ENCODE measurements around the gene TRANK1.
"Not testable (repeated sequence)": the region's sequence is repeated elsewhere in the genome, so short reads cannot be mapped to it uniquely, and the experiment has no call there.

The TRANK1 gene

DNA sequence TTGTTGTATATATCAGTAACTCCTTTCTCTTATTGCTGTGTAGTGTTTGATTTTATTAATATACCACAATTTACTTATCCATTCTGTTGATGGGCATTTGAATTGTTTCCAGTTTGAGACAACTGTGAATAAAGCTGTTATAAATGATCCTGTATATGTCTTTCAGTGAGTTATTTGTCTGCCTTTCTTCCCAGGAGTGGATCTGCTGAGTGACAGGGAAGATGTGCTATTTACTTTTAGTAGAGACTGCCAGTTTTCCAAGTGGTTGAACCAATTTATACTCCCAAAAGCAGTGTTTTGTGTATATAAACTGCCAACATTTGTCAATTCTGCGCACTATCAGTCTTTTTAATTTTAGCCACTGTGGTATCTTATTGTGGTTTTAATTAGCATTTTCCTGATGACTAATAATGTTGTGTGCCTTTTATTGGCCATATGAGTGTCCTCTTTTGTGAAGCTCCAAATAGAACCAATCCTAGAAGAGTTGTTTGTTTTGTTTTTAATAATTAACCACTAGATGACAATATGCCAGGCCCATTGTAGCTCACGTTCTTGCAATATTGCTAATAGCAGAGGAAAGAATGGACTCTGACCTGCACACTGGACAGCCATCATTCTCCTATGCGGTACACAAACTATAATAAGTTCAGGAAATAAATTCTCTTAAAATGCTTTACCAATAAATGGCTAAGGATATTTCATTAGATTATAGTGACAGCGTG lies 25.3 kb downstream of the TRANK1 start:
- no peak for DNase-seq

GRCh38 chr3:36918050-36918449 lies 26.8 kb downstream of the TRANK1 start:
- no peak for DNase-seq

DNA sequence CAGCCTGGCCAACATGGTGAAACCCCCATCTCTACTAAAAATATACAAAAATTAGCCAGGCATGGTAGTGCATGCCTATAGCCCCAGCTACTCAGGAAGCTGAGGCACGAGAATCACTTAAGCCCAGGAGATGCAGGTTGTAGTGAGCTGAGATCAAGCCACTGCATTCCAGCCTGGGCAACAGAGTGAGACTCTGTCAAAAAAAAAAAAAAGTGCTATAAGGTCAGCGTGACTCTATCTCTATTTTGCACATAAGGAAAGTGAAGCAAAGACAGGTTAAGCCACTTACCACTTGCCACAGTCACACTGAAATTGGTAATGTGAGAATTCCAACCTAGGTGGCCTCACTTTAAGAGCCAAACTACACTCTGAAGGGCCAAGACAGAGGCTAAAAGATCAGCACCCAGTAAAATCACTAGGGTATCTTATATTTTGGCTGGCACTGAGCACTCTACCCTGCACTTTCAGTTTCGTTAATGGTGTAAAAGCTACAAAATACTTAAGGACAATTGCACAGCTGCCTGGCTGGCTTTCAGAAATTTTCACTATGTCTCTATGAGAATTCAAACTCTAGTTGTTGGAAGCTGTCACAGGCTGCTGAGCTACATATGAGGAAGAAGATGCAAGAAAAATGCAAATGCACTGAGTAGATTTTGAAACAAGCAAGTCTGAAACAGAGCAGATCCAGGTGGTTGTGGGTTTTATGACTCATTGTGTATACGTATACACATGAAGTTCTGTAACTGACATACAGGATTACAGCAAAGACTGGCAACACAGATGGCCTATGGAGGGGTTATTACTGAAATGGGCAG lies 32.7 kb downstream of the TRANK1 start:
- no peak for DNase-seq

- DNase-seq, result no peak
These were observed 35.2 kb downstream of the TRANK1 start for GRCh38 chr3:36909666-36910065.

DNA sequence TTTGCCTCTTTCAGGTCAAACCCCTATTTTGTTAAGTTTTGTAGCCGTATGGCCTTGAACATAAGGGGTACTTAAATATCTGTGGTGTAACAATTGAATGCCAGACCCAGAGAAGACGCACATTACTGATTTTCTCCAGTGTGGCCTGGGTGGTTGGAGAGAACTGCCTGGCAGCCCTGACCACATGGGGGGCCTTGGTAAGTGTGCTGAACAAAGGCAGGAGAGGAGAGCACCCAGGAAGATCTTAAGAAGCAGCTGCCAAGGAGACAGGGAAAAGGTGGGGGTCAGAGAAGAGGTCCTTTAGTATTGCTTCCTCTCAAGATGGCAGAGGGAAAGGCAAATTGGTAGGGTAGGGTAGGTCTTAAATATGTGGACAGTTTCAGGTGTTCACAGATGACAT lies 35.7 kb downstream of the TRANK1 start:
- DNase-seq, result no peak

- DNase-seq, result no peak
These were observed 36.1 kb downstream of the TRANK1 start for GRCh38 chr3:36908647-36909180.

GRCh38 chr3:36907911-36908646 lies 36.8 kb downstream of the TRANK1 start:
- peak in 1 of 14 donors; percentile 9 for DNase-seq

DNA sequence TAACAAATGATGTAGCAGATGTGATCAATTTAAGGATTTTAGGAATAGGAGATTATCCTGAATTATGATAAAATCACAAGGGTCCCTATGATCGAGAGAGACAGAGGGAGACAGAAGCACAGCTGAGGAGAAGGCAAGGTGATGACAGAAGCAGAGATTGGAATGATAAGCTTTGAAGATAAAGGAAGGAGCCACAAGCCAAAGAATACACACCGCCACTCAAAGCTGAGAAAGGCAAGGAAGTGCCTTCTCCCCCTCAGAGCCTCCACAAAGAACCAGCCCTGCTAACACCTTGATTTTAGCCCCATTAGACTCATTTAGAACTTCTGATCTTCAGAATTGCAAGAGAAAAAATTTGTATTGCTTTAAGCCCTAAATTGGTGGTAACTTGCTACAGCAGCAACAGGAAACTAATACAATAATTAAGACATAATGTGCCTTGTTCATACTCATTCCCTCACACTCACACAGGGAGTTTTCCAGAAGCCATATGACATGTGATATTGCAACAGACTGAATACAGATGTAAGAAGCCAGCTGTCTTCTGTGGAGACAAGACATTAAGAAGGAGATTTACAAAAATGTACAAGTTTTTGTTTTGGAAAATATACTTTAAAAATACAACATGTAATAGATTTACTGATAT lies 38.2 kb downstream of the TRANK1 start:
- no peak for DNase-seq

GRCh38 chr3:36905545-36905944 lies 39.3 kb downstream of the TRANK1 start:
- DNase-seq, result no peak

- DNase-seq, result no peak
These were observed 40.2 kb downstream of the TRANK1 start for GRCh38 chr3:36904641-36905040.

DNA sequence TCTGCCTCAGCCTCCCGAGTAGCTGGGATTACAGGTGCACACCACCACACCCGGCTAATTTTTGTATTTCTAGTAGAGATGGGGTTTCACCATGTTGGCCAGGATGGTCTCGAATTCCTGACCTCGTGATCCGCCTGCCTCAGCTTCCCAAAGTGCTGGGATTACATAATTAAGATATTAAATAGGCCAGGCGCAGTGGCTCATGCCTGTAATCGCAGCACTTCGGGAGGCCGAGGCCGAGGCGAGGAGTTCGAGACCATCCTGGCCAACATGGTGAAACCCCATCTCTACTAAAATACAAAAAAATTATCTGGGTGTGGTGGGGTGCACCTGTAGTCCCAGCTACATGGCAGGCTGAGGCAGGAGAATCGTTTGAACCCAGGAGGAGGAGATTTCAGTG lies 40.8 kb downstream of the TRANK1 start:
- DNase-seq, result not testable (repeated sequence)

DNA sequence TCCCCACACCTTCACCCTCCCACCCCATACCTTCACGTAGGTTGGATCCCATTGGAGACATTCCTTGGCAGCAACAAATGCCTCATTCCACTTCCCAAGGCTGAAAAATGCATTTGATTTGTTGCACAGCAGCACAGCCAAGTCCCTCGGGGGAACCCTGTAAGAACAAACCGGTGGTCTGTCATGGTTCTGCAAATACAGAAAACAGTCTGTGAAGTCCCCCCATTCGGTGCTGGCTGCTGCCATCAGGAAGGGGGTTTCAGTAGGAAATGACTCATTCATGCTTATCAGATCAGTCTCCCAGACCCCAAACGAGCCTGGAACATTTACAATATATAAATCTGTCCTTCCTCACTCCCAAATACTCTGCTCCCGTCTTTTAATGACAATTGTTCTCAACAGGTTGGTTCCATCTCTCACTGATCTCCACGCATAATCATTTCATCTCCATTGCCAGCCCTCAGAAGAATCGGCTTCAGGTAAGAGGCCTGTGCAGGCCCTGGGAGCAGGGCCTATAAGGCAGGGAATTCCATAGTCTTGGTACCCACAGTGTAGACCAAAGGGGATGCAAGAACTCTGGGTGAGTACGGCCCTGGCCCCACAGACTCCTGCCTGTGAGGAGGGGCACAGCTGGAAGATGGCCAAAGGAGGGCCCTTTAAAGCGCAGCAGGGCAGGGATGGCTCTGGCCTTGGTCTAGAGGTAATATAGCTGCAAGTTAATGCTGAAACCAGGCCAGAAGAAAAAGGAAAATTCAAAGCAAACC lies 41.6 kb downstream of the TRANK1 start:
- no peak for DNase-seq

GRCh38 chr3:36901588-36901987 lies 43.3 kb downstream of the TRANK1 start:
- no peak for DNase-seq

- DNase-seq, result no peak
These were observed 44.1 kb downstream of the TRANK1 start for GRCh38 chr3:36900474-36901443.

DNA sequence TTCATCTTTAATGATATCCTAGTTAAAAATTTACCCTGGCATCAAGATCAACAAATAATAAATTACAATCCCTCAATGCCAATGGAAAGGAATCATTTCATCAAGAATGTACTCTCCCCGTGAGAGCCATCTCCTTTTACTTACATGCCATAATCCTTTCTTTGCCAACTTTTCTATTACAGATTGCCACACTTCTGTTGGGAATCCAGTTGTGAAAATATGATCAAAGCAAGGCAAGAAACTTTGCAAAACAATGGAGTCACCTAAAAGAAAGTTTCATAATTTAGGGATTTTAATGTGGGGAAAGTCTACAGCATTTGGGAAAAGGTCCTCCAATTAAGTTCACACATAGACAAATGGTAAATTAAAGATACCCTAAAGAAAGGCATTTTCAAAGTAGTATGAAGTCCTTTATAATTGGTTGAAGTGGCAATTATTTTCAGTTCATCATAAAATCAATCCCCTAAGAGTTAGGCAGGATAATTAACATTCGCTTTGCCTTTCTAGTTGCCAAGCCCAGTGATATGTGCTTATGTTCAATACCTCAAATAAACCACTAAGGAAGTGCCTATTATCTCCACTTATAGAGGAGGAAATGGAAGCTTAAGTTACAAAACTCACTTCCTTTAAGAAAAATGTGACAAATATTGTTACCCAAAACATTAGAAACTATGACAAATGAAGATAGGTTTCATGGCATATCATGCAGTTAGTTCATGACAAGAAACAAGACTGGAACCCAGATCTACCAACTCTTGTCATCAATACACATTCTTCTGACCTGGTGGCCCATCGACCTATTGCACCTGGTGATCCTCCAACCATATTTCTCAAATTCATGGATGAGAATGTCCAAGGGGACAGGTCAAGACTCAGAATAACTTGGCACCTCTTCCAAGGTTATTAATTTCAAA lies 49.1 kb downstream of the TRANK1 start:
- no peak for DNase-seq

- DNase-seq, result no peak
These were observed 49.9 kb downstream of the TRANK1 start for GRCh38 chr3:36894914-36895313.

DNA sequence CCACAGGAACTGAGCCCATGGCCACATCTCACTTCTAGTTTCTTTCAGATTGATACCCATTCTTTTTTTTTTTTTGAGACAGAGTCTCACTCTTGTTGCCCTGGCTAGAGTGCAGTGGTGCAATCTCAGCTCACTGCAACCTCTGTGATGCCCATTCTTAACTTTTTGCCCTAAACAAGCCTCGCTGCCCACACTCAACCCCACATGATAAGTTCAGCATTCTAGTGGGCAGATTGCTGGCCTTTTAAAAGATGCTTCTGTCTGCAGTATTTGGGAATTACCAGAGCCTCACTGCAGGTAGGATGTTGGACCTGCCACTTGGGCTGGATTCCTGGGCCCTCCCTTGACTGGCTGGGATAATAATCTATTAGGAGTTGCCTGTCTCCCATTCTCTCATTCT lies 51.0 kb downstream of the TRANK1 start:
- DNase-seq, result no peak

DNA sequence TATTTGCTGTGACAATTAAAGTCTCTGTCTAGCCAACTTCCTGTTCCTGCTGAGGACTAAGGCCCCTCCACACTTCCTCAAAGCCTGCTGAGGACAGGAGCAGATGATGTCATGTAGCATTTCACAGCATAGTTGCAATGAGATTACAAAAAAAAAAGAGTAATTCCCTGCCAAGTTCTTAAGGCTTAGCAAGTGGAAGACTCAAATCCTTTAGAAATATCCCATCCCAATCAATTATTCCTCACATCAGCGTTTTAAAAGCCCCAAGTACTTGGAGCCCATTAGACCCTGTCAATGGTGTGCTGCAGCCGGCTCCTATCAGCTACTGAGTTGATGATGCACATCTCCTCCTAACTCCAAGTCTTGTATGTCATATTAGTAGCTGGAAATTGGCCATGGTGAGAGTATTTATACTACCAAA lies 51.7 kb downstream of the TRANK1 start:
- peak in 1 of 14 donors; percentile 10 for DNase-seq

DNA sequence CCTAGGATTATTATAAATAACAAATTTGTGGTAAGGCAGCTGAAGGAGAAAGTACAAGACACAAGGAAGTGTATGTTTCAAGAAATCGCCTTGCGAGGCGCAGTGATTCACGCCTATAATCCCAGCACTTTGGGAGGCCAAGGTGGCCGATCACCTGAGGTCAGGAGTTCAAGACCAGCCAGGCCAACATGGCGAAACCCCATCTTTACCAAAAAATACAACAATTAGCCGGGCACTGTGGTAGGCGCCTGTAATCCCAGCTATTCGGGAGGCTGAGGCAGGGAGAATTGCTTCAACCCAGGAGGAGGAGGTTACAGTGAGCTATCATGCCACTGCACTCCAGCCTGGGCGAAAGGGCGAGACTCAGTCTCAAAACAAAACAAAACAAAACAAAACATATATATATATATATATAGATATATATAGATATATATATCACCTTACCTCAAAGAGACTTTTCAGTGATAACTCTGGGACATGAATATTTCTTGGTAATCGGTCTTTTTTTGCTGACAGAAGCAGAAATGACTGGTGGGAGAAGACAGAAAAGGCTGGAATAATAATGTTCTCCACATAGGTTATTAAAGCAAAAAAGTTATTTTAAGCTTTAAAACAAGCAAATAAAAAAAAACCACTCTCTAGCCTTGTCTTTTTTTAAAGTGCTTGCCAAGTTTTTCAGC lies 52.3 kb downstream of the TRANK1 start:
- DNase-seq, result no peak
